IPS-20b (cell line): ENCODE data around the gene RPS8.
"Not testable (repeated sequence)": the region's sequence is repeated elsewhere in the genome, so short reads cannot be mapped to it uniquely, and the experiment has no call there.

Source experiments
- H3K27ac ChIP-seq: one replicate; pipeline ENCODE4 v1.5.1; 2013; ENCODE audit warnings: low read length
- H3K27me3 ChIP-seq: 2 replicates; pipeline ENCODE4 v1.6.1; 2013; ENCODE audit warnings: mild to moderate bottlenecking, low read length, inconsistent platforms; ENCODE audit not compliant: insufficient read depth
- H3K36me3 ChIP-seq: 2 replicates; pipeline ENCODE4 v1.6.1; 2013; ENCODE audit warnings: low read depth, mild to moderate bottlenecking, inconsistent platforms, low read length, moderate library complexity; ENCODE audit not compliant: insufficient read depth
- H3K4me1 ChIP-seq: 2 replicates; pipeline ENCODE4 v1.6.1; 2013; ENCODE audit warnings: mild to moderate bottlenecking, control low read depth, inconsistent platforms, low read length, moderate library complexity; ENCODE audit not compliant: insufficient read depth
- H3K4me3 ChIP-seq: 2 replicates; pipeline ENCODE4 v1.5.1; 2013; ENCODE audit warnings: mild to moderate bottlenecking, low read length, inconsistent platforms
- H3K9ac ChIP-seq: 2 replicates; pipeline ENCODE4 v1.6.1; 2013; ENCODE audit warnings: low read depth, mild to moderate bottlenecking, inconsistent platforms, low read length, moderate library complexity
- H3K9me3 ChIP-seq: 2 replicates; pipeline ENCODE4 v1.6.1; 2013; ENCODE audit warnings: mild to moderate bottlenecking, low read depth, low read length, inconsistent platforms; ENCODE audit not compliant: insufficient read depth

Gene RPS8

GRCh38 chr1:44797886-44798285 is 22.5 kb downstream of the RPS8 start:
- not testable (repeated sequence) for H3K27ac ChIP-seq, H3K36me3 ChIP-seq, H3K4me1 ChIP-seq

GRCh38 chr1:44798481-44799365 is 23.4 kb downstream of the RPS8 start:
- Histone ChIP-seq H3K4me3 (no peak overlapping the region), H3K27me3 (peaks cover 6% of the 10 kb centered on the region; the same call in 1 of the 2 replicates), H3K9me3 (no peaks in the 10 kb centered on the region), H3K9ac (no peak overlapping the region; the same call in 1 of the 2 replicates), H3K4me1 (peaks cover 3% of the 10 kb centered on the region; the same call in 1 of the 2 replicates), H3K36me3 (peaks cover 9% of the 10 kb centered on the region; the same call in 1 of the 2 replicates), H3K27ac (no peak overlapping the region)

More at GRCh38 chr1:44797886-44798285, 22.5 kb downstream of the RPS8 start:
- not testable (repeated sequence) for H3K9me3 ChIP-seq, H3K4me3 ChIP-seq, H3K9ac ChIP-seq, H3K27me3 ChIP-seq

- H3K27ac ChIP-seq = peak within 1 kb of the TSS; percentile 79
- peaks cover 3% of the 10 kb centered on the region; the same call in 1 of the 2 replicates for H3K4me1 ChIP-seq
- peaks cover 6% of the 10 kb centered on the region; the same call in 1 of the 2 replicates for H3K27me3 ChIP-seq
- H3K9ac ChIP-seq = peak within 1 kb of the TSS; percentile 92
- H3K4me3 ChIP-seq = peak within 1 kb of the TSS; percentile 87
- peaks cover 19% of the 10 kb centered on the region; the same call in 1 of the 2 replicates for H3K36me3 ChIP-seq
- H3K9me3 ChIP-seq = no peaks in the 10 kb centered on the region
Observed at GRCh38 chr1:44799770-44800584, 24.6 kb downstream of the RPS8 start, which contains the start of gene PLK3. PLK3 (plus strand) TSS chr1:44800377; CDS start chr1:44800464, 87 bp downstream.

- Histone ChIP-seq H3K27me3 (peaks cover 6% of the 10 kb centered on the region; the same call in 1 of the 2 replicates), H3K4me1 (peaks cover 6% of the 10 kb centered on the region), H3K4me3 (no peak overlapping the region), H3K9me3 (no peaks in the 10 kb centered on the region), H3K9ac (no peak overlapping the region), H3K36me3 (peaks cover 29% of the 10 kb centered on the region), H3K27ac (no peak overlapping the region)
Observed at GRCh38 chr1:44801491-44802305, 26.4 kb downstream of the RPS8 start.

GRCh38 chr1:44802306-44803061 is 27.1 kb downstream of the RPS8 start:
- H3K4me3 ChIP-seq = no peak overlapping the region
- H3K27me3 ChIP-seq = peaks cover 6% of the 10 kb centered on the region; the same call in 1 of the 2 replicates
- peaks cover 29% of the 10 kb centered on the region for H3K36me3 ChIP-seq
- H3K9me3 ChIP-seq = no peaks in the 10 kb centered on the region
- peaks cover 12% of the 10 kb centered on the region for H3K4me1 ChIP-seq
- H3K27ac ChIP-seq = no peak overlapping the region
- H3K9ac ChIP-seq = no peak overlapping the region

- Histone ChIP-seq H3K36me3 (peaks cover 29% of the 10 kb centered on the region), H3K4me3 (no peak overlapping the region), H3K27me3 (peaks cover 6% of the 10 kb centered on the region; the same call in 1 of the 2 replicates), H3K27ac (no peak overlapping the region), H3K9me3 (no peaks in the 10 kb centered on the region), H3K4me1 (peaks cover 17% of the 10 kb centered on the region), H3K9ac (no peak overlapping the region)
Observed at GRCh38 chr1:44803062-44803311, 27.6 kb downstream of the RPS8 start.

GRCh38 chr1:44803312-44804095 is 28.2 kb downstream of the RPS8 start:
- H3K9ac ChIP-seq = no peak overlapping the region
- H3K4me3 ChIP-seq = no peak overlapping the region
- peaks cover 29% of the 10 kb centered on the region for H3K36me3 ChIP-seq
- peaks cover 21% of the 10 kb centered on the region for H3K4me1 ChIP-seq
- H3K9me3 ChIP-seq = no peaks in the 10 kb centered on the region
- no peak overlapping the region for H3K27ac ChIP-seq
- H3K27me3 ChIP-seq = peaks cover 6% of the 10 kb centered on the region; the same call in 1 of the 2 replicates

GRCh38 chr1:44805311-44806024 is 30.1 kb downstream of the RPS8 start:
- Histone ChIP-seq H3K36me3 (peaks cover 29% of the 10 kb centered on the region), H3K9me3 (no peaks in the 10 kb centered on the region), H3K9ac (no peak overlapping the region), H3K4me3 (no peak overlapping the region), H3K27me3 (peaks cover 6% of the 10 kb centered on the region; the same call in 1 of the 2 replicates), H3K4me1 (peaks cover 31% of the 10 kb centered on the region), H3K27ac (no peak overlapping the region)

- Histone ChIP-seq H3K27me3 (no peaks in the 10 kb centered on the region; the same call in 1 of the 2 replicates), H3K27ac (peak overlapping the region; percentile 85), H3K36me3 (peaks cover 29% of the 10 kb centered on the region), H3K4me1 (peaks cover 31% of the 10 kb centered on the region), H3K4me3 (no peak overlapping the region), H3K9me3 (no peaks in the 10 kb centered on the region), H3K9ac (peak overlapping the region; percentile 81; the same call in 1 of the 2 replicates)
Observed at GRCh38 chr1:44806025-44806703, 30.8 kb downstream of the RPS8 start.
